GM12873 (cell line): ENCODE results near the gene KIAA0825.

ENCODE experiments used
- CTCF ChIP-seq: IDR thresholded peaks from 2 replicates; pipeline ENCODE4 v1.5.1; 2012; ENCODE audit warnings: low read depth, mild to moderate bottlenecking, moderate library complexity, low read length, control low read depth; ENCODE audit not compliant: insufficient read depth; ENCODE audit errors: missing control alignments

The KIAA0825 gene

GRCh38 chr5:94403483-94403882 lies 214.9 kb downstream of the KIAA0825 start:
- no peak for TF ChIP-seq CTCF

- no peak for TF ChIP-seq CTCF
Measured at GRCh38 chr5:94402096-94402495, 216.3 kb downstream of the KIAA0825 start.

- peak; percentile 24 for TF ChIP-seq CTCF
Measured at GRCh38 chr5:94397508-94397907, 220.9 kb downstream of the KIAA0825 start.

GRCh38 chr5:94396687-94397086 lies 221.7 kb downstream of the KIAA0825 start:
- no peak for TF ChIP-seq CTCF

- TF ChIP-seq CTCF = no peak
Measured at GRCh38 chr5:94395468-94395867, 222.9 kb downstream of the KIAA0825 start.

GRCh38 chr5:94391996-94392395 lies 226.4 kb downstream of the KIAA0825 start:
- TF ChIP-seq CTCF = no peak

GRCh38 chr5:94389515-94389899 lies 228.9 kb downstream of the KIAA0825 start:
- no peak for TF ChIP-seq CTCF

- TF ChIP-seq CTCF = no peak
Measured at GRCh38 chr5:94388773-94389514, 229.5 kb downstream of the KIAA0825 start.
